ACC112 (cell line): ENCODE measurements around the gene KSR2.
"Not testable (repeated sequence)": the region's sequence is repeated elsewhere in the genome, so short reads cannot be mapped to it uniquely, and the experiment has no call there.

Experiments used
- H2AFZ ChIP-seq: fragments of 200-600 bp; sonication (generic); one replicate; pipeline ENCODE4 v1.6.0; 2017; ENCODE audit warnings: antibody characterized with exemption, low read length; ENCODE audit not compliant: unreplicated experiment
- H3K27ac ChIP-seq: fragments of 200-600 bp; sonication (generic); 2 replicates; pipeline ENCODE4 v1.5.1; 2014; ENCODE audit warnings: low read depth, mild to moderate bottlenecking, antibody characterized with exemption, low read length, moderate library complexity
- H3K27me3 ChIP-seq: fragments of 200-600 bp; sonication (generic); 2 replicates; pipeline ENCODE4 v1.6.1; 2014; ENCODE audit warnings: mild to moderate bottlenecking, antibody characterized with exemption, low read length, moderate library complexity, mixed read lengths; ENCODE audit not compliant: insufficient read depth
- H3K36me3 ChIP-seq: fragments of 200-600 bp; sonication (generic); 2 replicates; pipeline ENCODE4 v1.6.1; 2016; ENCODE audit warnings: mild to moderate bottlenecking, antibody characterized with exemption, low read length, moderate library complexity, mixed read lengths; ENCODE audit not compliant: insufficient read depth
- H3K4me1 ChIP-seq: fragments of 200-600 bp; sonication (generic); one replicate; pipeline ENCODE4 v1.6.1; 2016; ENCODE audit warnings: low read length, mixed read lengths; ENCODE audit not compliant: insufficient read depth, unreplicated experiment, control insufficient read depth
- H3K4me3 ChIP-seq: fragments of 200-600 bp; sonication (generic); 2 replicates; pipeline ENCODE4 v1.5.1; 2014; ENCODE audit warnings: mild to moderate bottlenecking, low read depth, low read length
- H3K79me2 ChIP-seq: fragments of 200-600 bp; sonication (generic); one replicate; pipeline ENCODE4 v1.6.0; 2016; ENCODE audit warnings: low read length; ENCODE audit not compliant: control insufficient read depth, unreplicated experiment, insufficient read depth

KSR2 gene

GRCh38 chr12:117762143-117762542 is 206.6 kb downstream of the KSR2 start:
- no peaks in the 10 kb centered on the region for H3K4me1 ChIP-seq
- H3K4me3 ChIP-seq: no peak overlapping the region
- H3K79me2 ChIP-seq: no peaks in the 10 kb centered on the region
- H3K27me3 ChIP-seq: no peaks in the 10 kb centered on the region
- no peak overlapping the region for H3K27ac ChIP-seq
- H2AFZ ChIP-seq: no peak overlapping the region
- H3K36me3 ChIP-seq: no peaks in the 10 kb centered on the region

DNA sequence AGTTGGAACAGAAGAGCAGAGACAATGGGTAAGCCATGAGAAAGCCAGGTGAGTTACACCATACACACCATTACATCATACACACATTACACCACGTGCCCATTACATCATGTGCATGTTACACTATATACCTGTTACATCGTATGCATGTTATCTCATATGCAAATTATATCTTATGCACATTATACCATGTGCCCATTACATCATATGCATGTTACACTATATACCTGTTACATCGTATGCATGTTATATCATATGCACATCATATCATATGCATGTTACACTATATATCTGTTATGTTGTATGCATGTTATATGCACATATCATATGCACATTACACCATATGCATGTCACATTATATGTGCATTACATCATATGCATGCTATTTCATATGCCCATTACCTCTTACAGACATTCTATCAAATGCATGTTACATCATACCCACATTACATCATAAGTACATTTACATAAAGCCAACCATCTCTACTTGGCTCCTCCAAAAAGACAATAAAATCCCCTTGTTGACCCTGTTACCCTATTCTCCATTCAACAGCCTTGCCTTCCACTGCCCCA is 207.2 kb downstream of the KSR2 start:
- H3K79me2 ChIP-seq: no peaks in the 10 kb centered on the region
- H3K36me3 ChIP-seq: no peaks in the 10 kb centered on the region
- no peaks in the 10 kb centered on the region for H3K4me1 ChIP-seq
- no peaks in the 10 kb centered on the region for H3K27me3 ChIP-seq
- H2AFZ ChIP-seq: no peak overlapping the region
- H3K27ac ChIP-seq: no peak overlapping the region
- no peak overlapping the region for H3K4me3 ChIP-seq

DNA sequence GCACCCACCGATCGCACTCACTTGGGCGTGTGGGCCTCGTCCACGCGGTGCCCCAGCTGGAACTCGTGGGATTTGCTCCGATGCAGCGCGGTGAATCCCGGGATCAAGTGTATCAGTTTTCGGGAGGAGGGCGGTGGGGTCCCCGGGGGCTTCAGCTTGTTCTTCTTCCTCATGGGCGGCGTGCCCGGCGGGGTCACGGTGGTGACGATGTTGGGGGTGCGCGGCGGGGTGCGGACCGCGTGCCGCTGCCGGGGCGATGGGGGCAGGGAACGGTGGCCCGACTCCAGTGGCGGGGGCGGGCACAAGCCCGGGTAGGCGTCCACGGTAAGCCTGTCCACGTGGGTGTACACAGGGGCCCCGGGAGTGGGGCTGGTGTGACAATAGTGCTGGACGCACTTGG is 207.8 kb downstream of the KSR2 start:
- H3K4me1 ChIP-seq: no peaks in the 10 kb centered on the region
- H3K79me2 ChIP-seq: no peaks in the 10 kb centered on the region
- H3K4me3 ChIP-seq: no peak overlapping the region
- H3K27me3 ChIP-seq: no peaks in the 10 kb centered on the region
- no peak overlapping the region for H3K27ac ChIP-seq
- H3K36me3 ChIP-seq: no peaks in the 10 kb centered on the region
- H2AFZ ChIP-seq: no peak overlapping the region

DNA sequence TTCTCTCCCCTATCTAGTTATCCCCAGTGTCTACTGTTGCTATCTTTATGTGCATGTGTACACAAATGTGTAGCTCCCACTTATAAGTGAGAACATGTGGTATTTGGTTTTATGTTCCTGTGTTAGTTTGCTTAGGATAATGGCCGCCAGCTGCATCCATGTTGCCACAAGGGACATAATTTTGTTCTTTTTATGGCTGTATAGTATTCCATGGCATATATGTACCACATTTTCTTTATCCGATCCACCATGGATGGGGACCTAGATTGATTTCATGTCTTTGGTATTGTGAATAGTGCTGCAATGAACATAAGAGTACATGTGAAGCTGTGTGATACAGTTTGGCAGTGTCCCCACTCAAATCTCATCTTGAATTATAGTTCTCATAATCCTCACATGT is 218.1 kb downstream of the KSR2 start:
- Histone ChIP-seq H3K36me3 (no peaks in the 10 kb centered on the region), H3K4me3 (no peak overlapping the region), H3K79me2 (no peaks in the 10 kb centered on the region), H3K4me1 (no peaks in the 10 kb centered on the region), H2AFZ (no peak overlapping the region), H3K27ac (no peak overlapping the region), H3K27me3 (no peaks in the 10 kb centered on the region)

GRCh38 chr12:117749431-117749830 is 219.4 kb downstream of the KSR2 start:
- no peaks in the 10 kb centered on the region for H3K4me1 ChIP-seq

DNA sequence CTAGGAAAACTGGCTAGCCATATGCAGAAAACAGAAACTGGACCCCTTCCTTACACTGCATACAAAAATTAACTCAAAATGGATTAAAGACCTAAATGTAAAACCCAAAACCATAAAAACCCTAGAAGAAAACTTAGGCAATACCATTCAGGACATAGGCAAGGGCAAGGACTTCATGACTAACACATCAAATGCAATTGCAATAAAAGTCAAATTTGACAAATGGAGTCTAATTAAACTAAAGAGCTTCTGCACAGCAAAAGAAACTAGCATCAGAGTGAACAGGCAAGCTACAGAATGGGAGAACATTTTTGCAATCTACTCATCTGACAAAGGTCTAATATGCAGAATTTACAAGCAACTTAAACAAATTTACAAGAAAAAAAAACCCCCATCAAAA is 222.4 kb downstream of the KSR2 start:
- H3K79me2 ChIP-seq, H3K27ac ChIP-seq, H3K4me3 ChIP-seq, H3K36me3 ChIP-seq, H3K27me3 ChIP-seq, H2AFZ ChIP-seq, H3K4me1 ChIP-seq: not testable (repeated sequence)

More at GRCh38 chr12:117749431-117749830, 219.4 kb downstream of the KSR2 start:
- Histone ChIP-seq H2AFZ (no peak overlapping the region), H3K36me3 (no peaks in the 10 kb centered on the region), H3K27ac (no peak overlapping the region), H3K27me3 (no peaks in the 10 kb centered on the region), H3K79me2 (no peaks in the 10 kb centered on the region), H3K4me3 (no peak overlapping the region)

GRCh38 chr12:117744418-117744817 is 224.4 kb downstream of the KSR2 start:
- Histone ChIP-seq H3K4me3 (no peak overlapping the region), H3K36me3 (no peaks in the 10 kb centered on the region), H3K79me2 (no peaks in the 10 kb centered on the region), H3K27me3 (no peaks in the 10 kb centered on the region), H3K4me1 (no peaks in the 10 kb centered on the region), H3K27ac (no peak overlapping the region), H2AFZ (no peak overlapping the region)

DNA sequence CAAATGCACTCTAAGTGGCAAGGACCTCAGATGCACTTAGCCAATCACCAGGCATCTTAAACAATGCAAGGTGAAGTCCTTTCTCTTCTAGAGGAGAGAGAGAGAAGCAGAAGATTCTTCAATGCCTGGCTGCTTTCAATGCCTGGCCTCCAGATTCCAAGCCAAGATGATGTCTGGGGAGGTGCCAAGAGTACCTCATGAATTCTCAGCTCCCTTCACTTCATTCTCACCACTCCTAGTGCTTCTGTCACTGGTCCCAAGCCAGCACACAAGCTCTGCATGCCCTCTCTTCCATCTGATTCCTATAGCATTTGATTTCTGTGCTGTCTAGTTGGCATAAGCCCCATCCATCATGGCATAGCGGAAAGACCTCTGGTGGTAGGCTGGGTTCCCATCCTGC is 225.0 kb downstream of the KSR2 start:
- Histone ChIP-seq H3K4me3 (no peak overlapping the region), H3K79me2 (no peaks in the 10 kb centered on the region), H2AFZ (no peak overlapping the region), H3K27me3 (no peaks in the 10 kb centered on the region), H3K36me3 (no peaks in the 10 kb centered on the region), H3K27ac (no peak overlapping the region), H3K4me1 (no peaks in the 10 kb centered on the region)

DNA sequence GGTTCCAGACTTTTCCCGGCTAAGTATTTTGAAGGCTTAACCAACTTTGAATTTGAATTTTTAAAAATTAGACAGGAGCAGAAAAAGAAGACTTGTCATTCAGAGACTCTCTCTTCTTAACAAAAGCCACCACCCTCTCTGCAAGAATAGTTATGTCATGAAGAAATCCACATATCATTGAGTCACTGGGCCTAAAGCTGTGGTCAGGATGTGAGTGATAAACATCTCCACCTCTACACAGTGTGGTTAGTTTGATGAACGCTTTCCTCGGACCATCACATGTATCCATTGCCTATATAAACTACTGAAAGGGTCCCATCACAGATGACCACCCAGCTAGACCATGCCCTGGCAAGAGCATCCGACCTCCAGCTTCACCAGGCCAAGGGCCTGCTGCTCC is 226.1 kb downstream of the KSR2 start:
- Histone ChIP-seq H3K27me3 (no peaks in the 10 kb centered on the region), H3K4me1 (no peaks in the 10 kb centered on the region), H3K36me3 (no peaks in the 10 kb centered on the region), H2AFZ (no peak overlapping the region), H3K4me3 (no peak overlapping the region), H3K79me2 (no peaks in the 10 kb centered on the region), H3K27ac (no peak overlapping the region)

DNA sequence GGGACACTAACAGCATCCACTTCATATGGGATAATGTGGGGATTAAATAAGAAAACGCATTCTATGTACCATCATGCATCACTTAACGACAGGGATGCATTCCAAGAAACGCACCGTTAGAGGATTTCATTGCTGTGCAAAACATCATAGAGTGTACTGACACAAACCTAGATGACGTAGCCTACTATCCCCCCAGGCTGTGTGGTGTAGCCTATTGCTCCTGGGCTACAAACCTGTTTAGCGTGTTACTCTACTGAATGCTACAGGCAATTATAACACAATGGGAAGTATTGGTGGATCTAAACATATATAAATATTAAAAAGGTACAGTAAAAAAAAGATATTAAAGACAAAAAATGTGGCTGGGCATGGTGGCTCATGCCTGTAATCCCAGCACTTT is 230.6 kb downstream of the KSR2 start:
- H3K4me1 ChIP-seq: no peaks in the 10 kb centered on the region
- H3K27me3 ChIP-seq: no peaks in the 10 kb centered on the region
- H3K27ac ChIP-seq: no peak overlapping the region
- no peak overlapping the region for H2AFZ ChIP-seq
- H3K36me3 ChIP-seq: no peaks in the 10 kb centered on the region
- H3K79me2 ChIP-seq: no peaks in the 10 kb centered on the region
- H3K4me3 ChIP-seq: no peak overlapping the region

- no peaks in the 10 kb centered on the region for H3K27me3 ChIP-seq
- no peaks in the 10 kb centered on the region for H3K36me3 ChIP-seq
- no peak overlapping the region for H2AFZ ChIP-seq
- H3K27ac ChIP-seq: no peak overlapping the region
- H3K79me2 ChIP-seq: no peaks in the 10 kb centered on the region
- H3K4me1 ChIP-seq: no peaks in the 10 kb centered on the region
- H3K4me3 ChIP-seq: no peak overlapping the region
Observed at GRCh38 chr12:117733549-117733805, 235.3 kb downstream of the KSR2 start.
